ENCODE measurements around the gene CCDC172. TPM values are rescaled to one million over a fixed set of nuclear protein-coding genes. Genes with fewer than 3 reads are reported as not detected.

CCDC172 gene
- total and polyA plus RNA-seq, 2 donors (not counting 1 experiment from before 2014, with no cell fraction given) = not detected

DNA sequence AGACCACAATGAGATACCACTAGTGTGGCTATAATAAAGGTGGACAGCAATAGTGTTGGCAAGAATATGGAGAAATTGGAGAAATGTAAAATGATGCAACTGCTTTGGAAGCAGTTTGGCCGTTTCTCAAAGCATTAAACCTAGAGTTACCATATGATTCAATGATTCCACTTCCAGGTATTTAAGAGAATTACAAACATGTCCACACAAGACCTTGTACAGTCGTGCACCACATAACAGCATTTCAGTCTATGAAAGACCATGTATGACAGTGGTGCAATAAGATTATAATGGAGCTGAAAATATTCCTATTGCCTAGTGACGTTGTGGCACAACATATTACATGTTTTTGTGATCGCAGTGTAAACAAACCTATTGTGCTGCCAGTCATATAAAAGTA is 29.6 kb downstream of the CCDC172 start:
- Histone ChIP-seq H3K27ac (ENCODE audit: insufficient read depth, low read length) (no peak overlapping the region), H3K9ac (ENCODE audit: insufficient read depth, low read length) (no peak overlapping the region), H2AFZ (ENCODE audit: low read length) (no peak overlapping the region), H3K4me3 (replicated peaks in 1 of 4; ENCODE audit: control extremely low read depth in 1 of 4, insufficient read depth in 1 of 4, low read depth in 3 of 4, low read length in 4 of 4) (no peak overlapping the region), H3K4me2 (ENCODE audit: extremely low read depth, insufficient read depth, low read length) (no peak overlapping the region), H3K4me1 (ENCODE audit: control insufficient read depth, extremely low read depth, insufficient read depth, low read length) (no peaks in the 10 kb centered on the region), H3K36me3 (ENCODE audit: control insufficient read depth, insufficient read depth, low read length) (no peaks in the 10 kb centered on the region), H3K9me3 (ENCODE audit: control insufficient read depth, insufficient read depth, low read depth, low read length) (no peaks in the 10 kb centered on the region), H3K79me2 (ENCODE audit: control insufficient read depth, insufficient read depth, low read length) (no peaks in the 10 kb centered on the region), H4K20me1 (ENCODE audit: control insufficient read depth, extremely low read depth, insufficient read depth, low read length) (no peaks in the 10 kb centered on the region), H3K27me3 (ENCODE audit: control insufficient read depth, insufficient read depth, low read length) (no peaks in the 10 kb centered on the region)
- no peak for TF ChIP-seq EZH2 (IDR thresholded peaks at IDR 0.05; ENCODE audit: low read length, missing control alignments)
- TF ChIP-seq, protein P1, sequence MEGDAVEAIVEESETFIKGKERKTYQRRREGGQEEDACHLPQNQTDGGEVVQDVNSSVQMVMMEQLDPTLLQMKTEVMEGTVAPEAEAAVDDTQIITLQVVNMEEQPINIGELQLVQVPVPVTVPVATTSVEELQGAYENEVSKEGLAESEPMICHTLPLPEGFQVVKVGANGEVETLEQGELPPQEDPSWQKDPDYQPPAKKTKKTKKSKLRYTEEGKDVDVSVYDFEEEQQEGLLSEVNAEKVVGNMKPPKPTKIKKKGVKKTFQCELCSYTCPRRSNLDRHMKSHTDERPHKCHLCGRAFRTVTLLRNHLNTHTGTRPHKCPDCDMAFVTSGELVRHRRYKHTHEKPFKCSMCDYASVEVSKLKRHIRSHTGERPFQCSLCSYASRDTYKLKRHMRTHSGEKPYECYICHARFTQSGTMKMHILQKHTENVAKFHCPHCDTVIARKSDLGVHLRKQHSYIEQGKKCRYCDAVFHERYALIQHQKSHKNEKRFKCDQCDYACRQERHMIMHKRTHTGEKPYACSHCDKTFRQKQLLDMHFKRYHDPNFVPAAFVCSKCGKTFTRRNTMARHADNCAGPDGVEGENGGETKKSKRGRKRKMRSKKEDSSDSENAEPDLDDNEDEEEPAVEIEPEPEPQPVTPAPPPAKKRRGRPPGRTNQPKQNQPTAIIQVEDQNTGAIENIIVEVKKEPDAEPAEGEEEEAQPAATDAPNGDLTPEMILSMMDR (conservative IDR thresholded peaks at IDR 0.05 in 1 of 2, IDR thresholded peaks at IDR 0.05 in 1 of 2; ENCODE audit: low read depth in 1 of 2, low read length in 2 of 2) = no peak
- DNase-seq (ENCODE audit: low read depth in 2 of 2) = no peak

DNA sequence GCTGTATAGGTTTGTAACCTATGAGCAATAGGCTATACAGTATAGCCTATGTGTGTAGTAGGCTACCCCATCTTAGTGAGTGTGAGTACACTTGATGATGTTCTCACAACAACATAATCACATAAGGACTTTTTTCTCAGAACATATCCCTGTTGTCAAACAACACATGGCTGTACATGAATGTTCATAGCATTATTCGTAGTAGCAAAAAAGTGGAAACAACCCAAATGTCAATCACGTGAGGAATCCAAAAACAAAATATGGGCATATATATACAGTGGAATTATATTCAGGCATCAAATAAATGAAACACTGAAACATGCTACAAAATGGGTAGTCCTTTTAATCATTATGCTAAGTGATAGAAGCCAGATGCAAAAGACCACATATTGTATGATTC is 31.1 kb downstream of the CCDC172 start:
- Histone ChIP-seq H3K79me2 (ENCODE audit: control insufficient read depth, insufficient read depth, low read length) (no peaks in the 10 kb centered on the region), H3K4me3 (replicated peaks in 1 of 4; ENCODE audit: control extremely low read depth in 1 of 4, insufficient read depth in 1 of 4, low read depth in 3 of 4, low read length in 4 of 4) (no peak overlapping the region), H3K4me1 (ENCODE audit: control insufficient read depth, extremely low read depth, insufficient read depth, low read length) (no peaks in the 10 kb centered on the region), H2AFZ (ENCODE audit: low read length) (no peak overlapping the region), H3K9me3 (ENCODE audit: control insufficient read depth, insufficient read depth, low read depth, low read length) (no peaks in the 10 kb centered on the region), H3K27ac (ENCODE audit: insufficient read depth, low read length) (no peak overlapping the region), H3K4me2 (ENCODE audit: extremely low read depth, insufficient read depth, low read length) (no peak overlapping the region), H3K9ac (ENCODE audit: insufficient read depth, low read length) (no peak overlapping the region), H4K20me1 (ENCODE audit: control insufficient read depth, extremely low read depth, insufficient read depth, low read length) (no peaks in the 10 kb centered on the region), H3K27me3 (ENCODE audit: control insufficient read depth, insufficient read depth, low read length) (no peaks in the 10 kb centered on the region), H3K36me3 (ENCODE audit: control insufficient read depth, insufficient read depth, low read length) (no peaks in the 10 kb centered on the region)
- DNase-seq (ENCODE audit: low read depth in 2 of 2) = no peak
- TF ChIP-seq, protein P1 (conservative IDR thresholded peaks at IDR 0.05 in 1 of 2, IDR thresholded peaks at IDR 0.05 in 1 of 2; ENCODE audit: low read depth in 1 of 2, low read length in 2 of 2) = no peak
- no peak for TF ChIP-seq EZH2 (IDR thresholded peaks at IDR 0.05; ENCODE audit: low read length, missing control alignments)

DNA sequence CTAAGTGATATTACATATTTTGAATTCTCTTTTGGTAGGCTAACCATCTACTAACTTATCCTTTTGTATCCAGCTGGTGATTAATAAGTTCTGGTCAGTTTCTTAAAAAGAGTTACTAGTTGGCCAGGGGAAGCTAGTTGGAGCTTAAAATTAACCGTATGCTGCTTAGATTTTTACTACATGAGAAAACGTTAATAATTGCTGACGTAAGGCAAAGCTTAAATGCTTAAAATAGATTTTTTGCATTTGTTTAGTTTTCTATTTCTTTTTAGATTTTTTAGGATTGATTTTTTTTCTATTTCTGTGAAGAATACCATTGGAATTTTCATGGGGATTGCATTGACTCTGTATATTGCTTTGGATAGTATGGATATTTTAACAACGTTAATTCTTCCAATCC is 32.6 kb downstream of the CCDC172 start:
- no peak overlapping the region for H3K27ac ChIP-seq (ENCODE audit: insufficient read depth, low read length)
- no peaks in the 10 kb centered on the region for H3K79me2 ChIP-seq (ENCODE audit: control insufficient read depth, insufficient read depth, low read length)
- H3K4me1 ChIP-seq (ENCODE audit: control insufficient read depth, extremely low read depth, insufficient read depth, low read length) = no peaks in the 10 kb centered on the region
- TF ChIP-seq EZH2 (IDR thresholded peaks at IDR 0.05; ENCODE audit: low read length, missing control alignments) = no peak
- TF ChIP-seq, protein P1 (conservative IDR thresholded peaks at IDR 0.05 in 1 of 2, IDR thresholded peaks at IDR 0.05 in 1 of 2; ENCODE audit: low read depth in 1 of 2, low read length in 2 of 2) = no peak
- no peak overlapping the region for H3K4me2 ChIP-seq (ENCODE audit: extremely low read depth, insufficient read depth, low read length)
- no peaks in the 10 kb centered on the region for H3K9me3 ChIP-seq (ENCODE audit: control insufficient read depth, insufficient read depth, low read depth, low read length)
- H2AFZ ChIP-seq (ENCODE audit: low read length) = no peak overlapping the region
- no peaks in the 10 kb centered on the region for H3K36me3 ChIP-seq (ENCODE audit: control insufficient read depth, insufficient read depth, low read length)
- no peaks in the 10 kb centered on the region for H4K20me1 ChIP-seq (ENCODE audit: control insufficient read depth, extremely low read depth, insufficient read depth, low read length)
- H3K27me3 ChIP-seq (ENCODE audit: control insufficient read depth, insufficient read depth, low read length) = no peaks in the 10 kb centered on the region
- DNase-seq (ENCODE audit: low read depth in 2 of 2) = no peak
- H3K9ac ChIP-seq (ENCODE audit: insufficient read depth, low read length) = no peak overlapping the region
- no peak overlapping the region for H3K4me3 ChIP-seq (replicated peaks in 1 of 4; ENCODE audit: control extremely low read depth in 1 of 4, insufficient read depth in 1 of 4, low read depth in 3 of 4, low read length in 4 of 4)
